ENCODE measurements around the gene PITPNC1. TPM values are rescaled to one million over a fixed set of nuclear protein-coding genes. Genes with fewer than 3 reads are reported as not detected.

The PITPNC1 gene
- total RNA-seq, 6 donors from 2014 or later, result 8.5 to 23.3 (median 13.7) TPM

DNA sequence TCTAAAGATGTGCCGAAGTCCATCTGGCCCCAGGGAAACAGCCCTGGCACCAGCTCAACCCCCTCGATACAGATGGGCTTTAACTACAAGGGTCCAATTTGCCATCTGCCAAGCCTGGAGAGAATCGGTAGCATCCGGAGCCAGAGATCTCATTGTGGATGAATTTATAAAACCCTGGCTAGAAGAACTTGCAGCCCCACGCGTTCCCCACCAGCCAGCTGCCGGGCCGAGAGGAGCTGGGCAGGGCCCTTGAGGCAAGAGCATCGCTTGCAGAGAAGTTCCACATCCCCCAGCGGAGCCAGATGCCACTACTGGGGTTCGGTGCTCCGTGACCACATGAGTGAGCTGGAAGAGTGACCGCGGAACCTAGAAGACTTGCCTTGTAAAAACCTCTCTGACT is 275.4 kb downstream of the PITPNC1 start:
- WGBS, 2 donors, result 98 to 99% methylated on average over 12 to 14 of the region's 14 CpGs
- Histone ChIP-seq H3K27ac (no peak overlapping the region), H3K9me3 (no peaks in the 10 kb centered on the region), H3K4me1 (no peaks in the 10 kb centered on the region), H3K36me3 (peaks cover 0 to 4% (median 0%) of the 10 kb centered on the region in 4 donors), H3K27me3 (no peaks in the 10 kb centered on the region), H3K4me3 (no peak overlapping the region)
- TF ChIP-seq POLR2A (IDR thresholded peaks at IDR 0.05) (no peak), POLR2AphosphoS5 (IDR thresholded peaks at IDR 0.05) (no peak), EP300 (IDR thresholded peaks at IDR 0.05) (no peak)
- TF ChIP-seq, protein P1, sequence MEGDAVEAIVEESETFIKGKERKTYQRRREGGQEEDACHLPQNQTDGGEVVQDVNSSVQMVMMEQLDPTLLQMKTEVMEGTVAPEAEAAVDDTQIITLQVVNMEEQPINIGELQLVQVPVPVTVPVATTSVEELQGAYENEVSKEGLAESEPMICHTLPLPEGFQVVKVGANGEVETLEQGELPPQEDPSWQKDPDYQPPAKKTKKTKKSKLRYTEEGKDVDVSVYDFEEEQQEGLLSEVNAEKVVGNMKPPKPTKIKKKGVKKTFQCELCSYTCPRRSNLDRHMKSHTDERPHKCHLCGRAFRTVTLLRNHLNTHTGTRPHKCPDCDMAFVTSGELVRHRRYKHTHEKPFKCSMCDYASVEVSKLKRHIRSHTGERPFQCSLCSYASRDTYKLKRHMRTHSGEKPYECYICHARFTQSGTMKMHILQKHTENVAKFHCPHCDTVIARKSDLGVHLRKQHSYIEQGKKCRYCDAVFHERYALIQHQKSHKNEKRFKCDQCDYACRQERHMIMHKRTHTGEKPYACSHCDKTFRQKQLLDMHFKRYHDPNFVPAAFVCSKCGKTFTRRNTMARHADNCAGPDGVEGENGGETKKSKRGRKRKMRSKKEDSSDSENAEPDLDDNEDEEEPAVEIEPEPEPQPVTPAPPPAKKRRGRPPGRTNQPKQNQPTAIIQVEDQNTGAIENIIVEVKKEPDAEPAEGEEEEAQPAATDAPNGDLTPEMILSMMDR (IDR thresholded peaks at IDR 0.05), result no peak
- DNase-seq (peak in 1 of 2 donors; percentile 36), ATAC-seq (ENCODE audit: low FRiP score in 2 of 2) (no peak)

DNA sequence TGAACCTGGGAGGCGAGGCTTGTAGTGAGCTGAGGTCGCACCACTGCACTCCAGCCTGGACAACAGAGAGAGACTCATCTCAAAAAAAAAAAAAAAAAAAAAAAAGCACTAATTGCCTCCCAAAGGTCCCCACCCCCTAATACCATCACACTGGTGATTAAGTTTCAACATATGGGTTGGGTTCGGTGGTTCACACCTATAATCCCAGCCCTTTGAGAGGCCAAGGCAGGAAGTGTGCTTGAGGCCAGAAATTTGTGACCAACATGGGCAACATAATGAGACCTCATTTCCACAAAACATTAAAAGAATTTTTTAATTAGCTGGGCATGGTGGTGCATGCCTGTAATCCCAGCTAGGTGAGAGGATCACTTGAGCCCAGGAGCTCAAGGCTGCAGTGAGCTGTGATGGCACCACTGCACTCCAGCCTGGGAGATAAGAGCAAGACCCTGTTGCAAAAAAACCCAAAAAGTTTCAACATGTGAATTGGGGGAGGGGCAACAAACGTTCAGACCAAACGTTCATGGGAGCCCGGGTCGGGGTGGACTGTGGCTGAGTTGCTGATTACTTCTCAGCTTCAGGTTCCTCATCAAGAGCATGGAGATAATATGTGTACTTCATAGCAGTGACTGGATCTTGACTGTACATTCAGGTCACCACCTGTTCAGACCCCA is 278.5 kb downstream of the PITPNC1 start:
- no peaks in the 10 kb centered on the region for H3K9me3 ChIP-seq
- ATAC-seq (ENCODE audit: low FRiP score in 2 of 2) (no peak), DNase-seq (no peak)
- no peak overlapping the region for H3K27ac ChIP-seq
- WGBS, 2 donors, result 73 to 85% methylated on average over 7 of the region's 7 CpGs
- H3K36me3 ChIP-seq, result peaks cover 0 to 4% (median 0%) of the 10 kb centered on the region in 4 donors
- H3K4me1 ChIP-seq, result no peaks in the 10 kb centered on the region
- H3K27me3 ChIP-seq, result no peaks in the 10 kb centered on the region
- TF ChIP-seq POLR2AphosphoS5 (IDR thresholded peaks at IDR 0.05) (no peak), POLR2A (IDR thresholded peaks at IDR 0.05) (no peak), EP300 (IDR thresholded peaks at IDR 0.05) (no peak)
- TF ChIP-seq, protein P1 (IDR thresholded peaks at IDR 0.05), result no peak
- no peak overlapping the region for H3K4me3 ChIP-seq

DNA sequence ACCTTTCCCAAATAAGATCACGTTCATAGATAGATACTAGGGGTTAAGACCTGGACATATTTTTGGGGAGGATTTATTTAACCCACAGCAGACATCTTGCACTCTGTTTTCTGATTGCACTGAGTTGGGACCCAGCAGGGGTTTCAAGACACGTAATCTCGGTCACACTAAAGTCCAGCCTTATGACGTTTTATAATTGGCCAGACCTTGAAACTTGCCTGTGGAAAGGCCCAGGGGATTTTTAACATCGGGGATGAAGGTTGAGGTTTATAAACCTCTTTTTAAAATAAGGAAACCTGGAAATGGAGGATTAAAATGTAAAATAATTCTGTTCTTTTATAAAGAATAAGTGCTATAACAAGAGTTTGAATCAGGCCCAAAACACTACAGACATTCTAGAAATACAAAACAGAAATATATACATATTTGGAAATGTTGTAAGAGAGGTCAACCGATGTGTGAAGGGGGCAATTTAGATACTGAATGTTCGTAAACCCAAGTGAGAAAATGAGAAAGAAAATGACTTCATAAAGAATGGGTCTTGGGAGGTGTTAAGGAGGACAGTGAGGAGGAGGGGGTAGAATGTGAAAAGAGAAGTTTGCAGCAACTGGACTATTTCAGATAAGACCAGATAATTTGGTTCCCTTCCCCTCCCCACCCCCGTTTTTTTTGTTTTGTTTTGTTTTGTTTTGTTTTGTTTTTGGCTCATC is 279.6 kb downstream of the PITPNC1 start:
- WGBS, 2 donors, result 86% methylated on average over 8 of the region's 8 CpGs
- Histone ChIP-seq H3K4me1 (no peaks in the 10 kb centered on the region), H3K27ac (no peak overlapping the region), H3K36me3 (peaks cover 0 to 4% (median 0%) of the 10 kb centered on the region in 4 donors), H3K4me3 (no peak overlapping the region), H3K27me3 (no peaks in the 10 kb centered on the region), H3K9me3 (no peaks in the 10 kb centered on the region)
- DNase-seq (no peak), ATAC-seq (ENCODE audit: low FRiP score in 2 of 2) (no peak)
- TF ChIP-seq, protein P1 (IDR thresholded peaks at IDR 0.05), result no peak
- TF ChIP-seq POLR2A (IDR thresholded peaks at IDR 0.05) (no peak), EP300 (IDR thresholded peaks at IDR 0.05) (no peak), POLR2AphosphoS5 (IDR thresholded peaks at IDR 0.05) (no peak)

DNA sequence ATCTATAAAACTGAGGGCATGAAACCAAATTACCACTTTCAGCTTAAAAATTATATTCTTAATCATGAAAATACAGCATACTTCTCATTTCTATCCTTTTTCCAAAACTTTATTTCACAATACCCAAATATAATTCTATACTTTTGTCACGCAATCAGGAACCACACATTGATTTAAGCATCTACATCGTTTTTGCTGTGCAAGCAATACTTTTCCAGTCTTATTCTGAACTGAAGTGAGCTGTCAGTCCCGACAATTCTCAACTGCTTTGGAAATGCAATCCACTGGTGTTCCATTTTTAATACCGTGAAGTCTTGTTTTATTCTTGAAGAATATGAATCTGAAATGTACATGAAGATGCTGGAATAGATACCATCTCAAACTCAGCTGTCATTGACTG is 280.5 kb downstream of the PITPNC1 start:
- no peaks in the 10 kb centered on the region for H3K4me1 ChIP-seq
- H3K27me3 ChIP-seq, result no peaks in the 10 kb centered on the region
- H3K27ac ChIP-seq, result no peak overlapping the region
- peaks cover 0 to 1% (median 0%) of the 10 kb centered on the region in 4 donors for H3K36me3 ChIP-seq
- no peaks in the 10 kb centered on the region for H3K9me3 ChIP-seq
- ATAC-seq (ENCODE audit: low FRiP score in 2 of 2) (no peak), DNase-seq (no peak)
- TF ChIP-seq POLR2AphosphoS5 (IDR thresholded peaks at IDR 0.05), result no peak
- TF ChIP-seq, protein P1 (IDR thresholded peaks at IDR 0.05), result no peak
- no peak for TF ChIP-seq POLR2A (IDR thresholded peaks at IDR 0.05)
- TF ChIP-seq EP300 (IDR thresholded peaks at IDR 0.05), result no peak
- 91 to 94% methylated on average over 4 of the region's 4 CpGs for WGBS, 2 donors
- H3K4me3 ChIP-seq, result no peak overlapping the region

Data from upper lobe of left lung (tissue), 6 donors.